H9 (cell line): Measurements from ENCODE around the gene ALKBH1. TPM values are rescaled to one million over a fixed set of nuclear protein-coding genes. Genes with fewer than 3 reads are reported as not detected.

Experiments
- DNase-seq: peaks from one replicate; pipeline ENCODE4 v3.0.0-alpha.2; 2017
- H2AFZ ChIP-seq: one replicate; pipeline ENCODE4 v1.6.1; 2013; ENCODE audit warnings: mild to moderate bottlenecking, low read length, control low read depth, moderate library complexity
- H2AK5ac ChIP-seq: 2 replicates; pipeline ENCODE4 v1.6.1; 2013; ENCODE audit warnings: low read length, control low read depth, mixed read lengths; ENCODE audit not compliant: insufficient read length
- H2BK120ac ChIP-seq: one replicate; pipeline ENCODE4 v1.6.1; 2013; ENCODE audit warnings: low read depth, mild to moderate bottlenecking, low read length, control low read depth, inconsistent platforms; ENCODE audit not compliant: poor library complexity, severe bottlenecking
- H2BK12ac ChIP-seq: 2 replicates; pipeline ENCODE4 v1.6.1; 2013; ENCODE audit warnings: low read length, control low read depth, mixed read lengths, low read depth; ENCODE audit not compliant: insufficient read length
- H2BK15ac ChIP-seq: 2 replicates; pipeline ENCODE4 v1.6.1; 2013; ENCODE audit warnings: low read depth, low read length, control low read depth
- H2BK20ac ChIP-seq: one replicate; pipeline ENCODE4 v1.6.1; 2013; ENCODE audit warnings: low read depth, mild to moderate bottlenecking, low read length, control low read depth, inconsistent platforms; ENCODE audit not compliant: poor library complexity, severe bottlenecking
- H2BK5ac ChIP-seq: 2 replicates; pipeline ENCODE4 v1.6.1; 2013; ENCODE audit warnings: low read length, control low read depth, mixed read lengths; ENCODE audit not compliant: insufficient read length
- H3K14ac ChIP-seq: 2 replicates; pipeline ENCODE4 v1.6.1; 2013; ENCODE audit warnings: low read length, control low read depth; ENCODE audit not compliant: insufficient read depth
- H3K18ac ChIP-seq: 2 replicates; pipeline ENCODE4 v1.6.1; 2013; ENCODE audit warnings: low read depth, mild to moderate bottlenecking, mixed read lengths, low read length, control low read depth; ENCODE audit not compliant: insufficient read length
- H3K23ac ChIP-seq: 2 replicates; pipeline ENCODE4 v1.6.1; 2013; ENCODE audit warnings: low read length, control low read depth, mixed read lengths, low read depth; ENCODE audit not compliant: insufficient read length
- H3K23me2 ChIP-seq: 2 replicates; pipeline ENCODE4 v1.6.1; 2013; ENCODE audit warnings: low read depth, mild to moderate bottlenecking, mixed read lengths, low read length, control low read depth; ENCODE audit not compliant: insufficient read length, poor library complexity, severe bottlenecking
- H3K27ac ChIP-seq: 2 replicates; pipeline ENCODE4 v1.5.1; 2013; ENCODE audit warnings: low read length, control low read depth, mixed read lengths, low read depth; ENCODE audit not compliant: insufficient read length
- H3K27me3 ChIP-seq: 2 replicates; pipeline ENCODE4 v1.6.1; 2013; ENCODE audit warnings: low read length, control low read depth, inconsistent platforms; ENCODE audit not compliant: insufficient read depth
- H3K4ac ChIP-seq: 2 replicates; pipeline ENCODE4 v1.6.1; 2013; ENCODE audit warnings: low read depth, mild to moderate bottlenecking, control low read depth, inconsistent platforms, low read length, moderate library complexity
- H3K4me1 ChIP-seq: 2 replicates; pipeline ENCODE4 v1.6.1; 2013; ENCODE audit warnings: low read length, control low read depth, inconsistent platforms; ENCODE audit not compliant: insufficient read depth
- H3K4me2 ChIP-seq: 2 replicates; pipeline ENCODE4 v1.6.1; 2013; ENCODE audit warnings: low read length, control low read depth, mixed read lengths; ENCODE audit not compliant: insufficient read length, insufficient read depth
- H3K56ac ChIP-seq: 2 replicates; pipeline ENCODE4 v1.6.1; 2013; ENCODE audit warnings: low read depth, mild to moderate bottlenecking, mixed read lengths, low read length, control low read depth; ENCODE audit not compliant: insufficient read length
- H3K79me1 ChIP-seq: 2 replicates; pipeline ENCODE4 v1.6.1; 2013; ENCODE audit warnings: low read depth, mild to moderate bottlenecking, moderate library complexity, low read length, control low read depth, inconsistent platforms; ENCODE audit not compliant: insufficient read depth, poor library complexity, severe bottlenecking
- H3K79me2 ChIP-seq: 2 replicates; pipeline ENCODE4 v1.6.1; 2013; ENCODE audit warnings: low read length, control low read depth, inconsistent platforms; ENCODE audit not compliant: insufficient read depth
- H3K9ac ChIP-seq: 2 replicates; pipeline ENCODE4 v1.6.1; 2013; ENCODE audit warnings: low read length, control low read depth, mixed read lengths; ENCODE audit not compliant: insufficient read length; ENCODE audit errors: extremely low read depth
- H3K9me3 ChIP-seq: one replicate; pipeline ENCODE4 v1.6.1; 2013; ENCODE audit warnings: low read depth, low read length, inconsistent platforms; ENCODE audit not compliant: control insufficient read depth
- H3T11ph ChIP-seq: one replicate; pipeline ENCODE4 v1.6.1; 2013; ENCODE audit warnings: mild to moderate bottlenecking, low read length, control low read depth, inconsistent platforms
- H4K20me1 ChIP-seq: one replicate; pipeline ENCODE4 v1.6.1; 2013; ENCODE audit not compliant: control insufficient read depth, insufficient read length, insufficient read depth
- H4K5ac ChIP-seq: 2 replicates; pipeline ENCODE4 v1.6.1; 2013; ENCODE audit warnings: low read depth, mild to moderate bottlenecking, mixed read lengths, low read length, control low read depth; ENCODE audit not compliant: insufficient read length
- H4K8ac ChIP-seq: replicated peaks from 2 replicates; pipeline ENCODE4 v1.6.1; 2013; ENCODE audit warnings: low read length, control low read depth, mixed read lengths, low read depth; ENCODE audit not compliant: insufficient read length
- H4K91ac ChIP-seq: 2 replicates; pipeline ENCODE4 v1.6.1; 2013; ENCODE audit warnings: low read depth, mild to moderate bottlenecking, moderate library complexity, mixed read lengths, low read length, control low read depth; ENCODE audit not compliant: insufficient read length
- H3K27ac Mint-ChIP-seq, 3 experiments: 2 replicates in 2 of 3; 3 replicates in 1 of 3; pipeline ENCODE4 v1.8.0; 2020 to 2021; ENCODE audit warnings: mixed read lengths in 3 of 3, mild to moderate bottlenecking in 1 of 3, moderate library complexity in 1 of 3
- H3K27me3 Mint-ChIP-seq: 2 replicates; pipeline ENCODE4 v1.8.0; 2021; ENCODE audit warnings: low read depth, mild to moderate bottlenecking, moderate library complexity, mixed read lengths
- H3K36me3 Mint-ChIP-seq, 3 experiments: 2 replicates in 2 of 3; 3 replicates in 1 of 3; pipeline ENCODE4 v1.8.0; 2020 to 2021; ENCODE audit warnings: low read depth in 3 of 3, mixed read lengths in 3 of 3; ENCODE audit not compliant: insufficient read depth in 1 of 3
- H3K4me1 Mint-ChIP-seq, 2 experiments: 2 replicates each; pipeline ENCODE4 v1.8.0; 2020; ENCODE audit warnings: mixed read lengths in 2 of 2
- H3K4me3 Mint-ChIP-seq, 2 experiments: 2 replicates in 1 of 2; 3 replicates in 1 of 2; pipeline ENCODE4 v1.8.0; 2020 to 2021; ENCODE audit warnings: mild to moderate bottlenecking in 2 of 2, mixed read lengths in 2 of 2, moderate library complexity in 1 of 2
- H3K9me3 Mint-ChIP-seq, 2 experiments: 2 replicates in 1 of 2; 3 replicates in 1 of 2; pipeline ENCODE4 v1.8.0; 2020; ENCODE audit warnings: mild to moderate bottlenecking in 2 of 2, mixed read lengths in 2 of 2, moderate library complexity in 1 of 2
- CTCF ChIP-seq: fragments of 200-600 bp; sonication (generic); conservative IDR thresholded peaks from 3 replicates; pipeline ENCODE4 v1.8.0; 2021; ENCODE audit warnings: antibody characterized with exemption, mild to moderate bottlenecking
- WGBS: extraction: QIAGEN DNeasy Blood & Tissue Kit; methylation state at CpG from one replicate; pipeline ENCODE4 v1.1.7; 2013; ENCODE audit warnings: missing lambda C conversion rate, low lambda C conversion rate, mixed read lengths; ENCODE audit not compliant: insufficient read length; ENCODE audit errors: extremely low coverage; 5-methylcytosine and 5-hydroxymethylcytosine counted together
- total RNA-seq: library from RNA; stranded (reverse); gene quantifications from 2 replicates; pipeline ENCODE4 v1.2.1, GENCODE V29; 2021

Gene ALKBH1
- total RNA-seq, 1 experiment from 2014 or later = 18.7 TPM

DNA sequence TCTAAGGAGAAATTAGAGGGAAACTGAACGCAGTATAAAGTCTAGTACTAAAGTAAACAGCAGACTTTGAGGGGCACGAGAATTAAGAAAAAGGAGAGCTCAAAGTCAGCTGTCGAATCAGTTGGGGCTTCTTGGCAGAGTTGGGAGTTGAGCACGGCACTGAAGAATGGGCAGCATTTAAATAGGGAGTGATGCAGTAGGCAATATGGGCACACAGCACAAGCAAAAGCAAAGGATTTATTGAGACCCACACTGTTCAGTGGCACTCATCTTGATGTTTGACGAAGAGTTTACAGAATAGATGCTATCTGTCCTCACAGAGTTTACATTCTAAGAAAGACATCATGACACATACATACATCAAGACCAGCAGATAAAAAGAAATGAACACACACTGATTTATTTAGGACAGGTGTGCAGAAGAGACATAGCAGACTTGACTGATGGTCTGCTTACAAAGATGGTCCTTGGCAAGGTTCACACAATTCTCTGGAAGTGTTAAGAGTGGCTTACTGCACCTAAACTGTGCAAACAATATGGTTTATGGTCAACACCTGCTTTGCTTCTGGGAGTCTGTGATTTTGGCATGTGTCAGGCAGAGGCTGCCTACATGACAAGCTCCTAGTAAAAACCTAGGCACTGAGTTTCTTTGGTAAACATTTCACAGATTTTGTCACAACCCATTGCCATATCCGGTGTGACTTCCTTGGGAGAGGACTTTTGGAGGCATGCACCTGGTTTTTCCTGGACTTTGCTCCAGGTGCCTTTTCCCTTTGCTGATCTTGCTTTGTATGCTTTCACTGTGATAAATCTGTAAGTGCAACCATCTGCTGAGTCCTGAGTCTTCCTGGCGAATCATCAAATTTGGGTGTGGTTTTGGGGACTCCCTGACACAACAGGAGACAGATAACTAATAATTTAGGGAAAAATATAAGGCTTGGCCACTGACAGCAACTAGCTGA is 26.3 kb downstream of the ALKBH1 start:
- H3K4ac ChIP-seq = no peak overlapping the region
- H4K8ac ChIP-seq = no peak overlapping the region
- H2AFZ ChIP-seq = no peak overlapping the region
- no peaks in the 10 kb centered on the region for H3K27me3 ChIP-seq
- H3K14ac ChIP-seq = no peak overlapping the region
- H2BK20ac ChIP-seq = no peak overlapping the region
- H3K79me1 ChIP-seq = no peaks in the 10 kb centered on the region
- WGBS = no CpG with 5 or more reads among the region's 7 CpGs
- no peak overlapping the region for H3K9ac ChIP-seq
- no peak for TF ChIP-seq CTCF
- H2BK5ac ChIP-seq = no peak overlapping the region
- no peak overlapping the region for H3T11ph ChIP-seq
- no peak overlapping the region for H3K56ac ChIP-seq
- Mint-ChIP-seq H3K27ac (peak overlapping the region in 1 of 3 experiments; percentile 10; a peak in 3 of 7 replicates), H3K36me3 (peaks cover 6 to 30% (median 13%) of the 10 kb centered on the region in 3 experiments; a peak in 6 of 7 replicates), H3K27me3 (no peaks in the 10 kb centered on the region), H3K4me1 (no peaks in the 10 kb centered on the region), H3K9me3 (no peaks in the 10 kb centered on the region), H3K4me3 (no peak overlapping the region)
- H4K91ac ChIP-seq = no peak overlapping the region
- H3K4me2 ChIP-seq = no peak overlapping the region
- no peak overlapping the region for H3K18ac ChIP-seq
- no peak overlapping the region for H2BK12ac ChIP-seq
- H2AK5ac ChIP-seq = no peak overlapping the region
- H3K9me3 ChIP-seq = no peaks in the 10 kb centered on the region
- no peak overlapping the region for H3K27ac ChIP-seq
- H3K23me2 ChIP-seq = no peaks in the 10 kb centered on the region
- H3K79me2 ChIP-seq = no peaks in the 10 kb centered on the region
- H4K20me1 ChIP-seq = no peaks in the 10 kb centered on the region
- no peak for DNase-seq
- H3K23ac ChIP-seq = no peak overlapping the region
- H3K4me1 ChIP-seq = no peaks in the 10 kb centered on the region
- H4K5ac ChIP-seq = no peak overlapping the region
- no peak overlapping the region for H2BK120ac ChIP-seq
- no peak overlapping the region for H2BK15ac ChIP-seq
